Upper lobe of left lung (tissue), 6 donors: ENCODE results near the gene SLFN14. TPM values are rescaled to one million over a fixed set of nuclear protein-coding genes. Genes with fewer than 3 reads are reported as not detected.
A peak's percentile ranks its signal among the peaks of the same experiment; 100 is the strongest.

Experiments
- ATAC-seq, 2 donors: fragments of 200-7000 bp; cut with Tn5 transposase; one replicate each; pipeline ENCODE4 v1.9.1; 2022; ENCODE audit warnings: mild to moderate bottlenecking in 2 of 2, moderate library complexity in 2 of 2; ENCODE audit not compliant: low FRiP score in 2 of 2
- DNase-seq, 2 donors: peaks; one replicate each; pipeline ENCODE4 v3.0.0-alpha.2; 2019 to 2020
- H3K27ac ChIP-seq, 4 donors: fragments of 200-600 bp; sonication (generic); one replicate each; pipeline ENCODE4 v1.5.1; 2016 to 2019
- H3K27me3 ChIP-seq, 4 donors: fragments of 200-600 bp; sonication (generic); one replicate each; pipeline ENCODE4 v1.5.1; 2017 to 2019
- H3K36me3 ChIP-seq, 4 donors: fragments of 200-600 bp; sonication (generic); one replicate each; pipeline ENCODE4 v1.5.1; 2016 to 2019
- H3K4me1 ChIP-seq, 4 donors: fragments of 200-600 bp; sonication (generic); one replicate each; pipeline ENCODE4 v1.5.1; 2018 to 2019
- H3K4me3 ChIP-seq, 4 donors: fragments of 200-600 bp; sonication (generic); one replicate each; pipeline ENCODE4 v1.5.1; 2017 to 2019; ENCODE audit warnings: mild to moderate bottlenecking in 2 of 4, moderate library complexity in 1 of 4
- H3K9me3 ChIP-seq, 4 donors: fragments of 200-600 bp; sonication (generic); one replicate each; pipeline ENCODE4 v1.5.1; 2018 to 2019
- EP300 ChIP-seq, 4 donors: sonication (generic); formaldehyde crosslinking; IDR thresholded peaks; one replicate each; pipeline ENCODE4 v1.5.1; 2017; ENCODE audit warnings: antibody characterized with exemption in 4 of 4, control low read depth in 2 of 4
- POLR2A ChIP-seq, 4 donors: fragments of 450-650 bp; IDR thresholded peaks; one replicate each; pipeline ENCODE4 v1.5.1; 2016 to 2017; ENCODE audit warnings: antibody characterized with exemption in 4 of 4, mild to moderate bottlenecking in 2 of 4
- POLR2AphosphoS5 ChIP-seq, 2 donors: sonication (generic); formaldehyde crosslinking; IDR thresholded peaks; one replicate each; pipeline ENCODE4 v1.5.1; 2017; ENCODE audit warnings: antibody characterized with exemption in 2 of 2
- WGBS, 2 donors: methylation state at CpG; one replicate each; pipeline ENCODE4 v1.1.5; 2017 to 2018; 5-methylcytosine and 5-hydroxymethylcytosine counted together
- total RNA-seq, 6 donors: library from RNA; depleted of rRNA in 4 of 6; stranded (reverse); fragments of >200 nt in 4 of 6; gene quantifications; one replicate each; pipeline versions ENCODE4 v1.1.0 to v1.2.1, GENCODE V29; 2016 to 2021
- TF ChIP-seq, protein P1 (sequence below), 6 experiments: fragments of 450-650 bp in 4 of 6; fragments of 200-600 bp in 2 of 6; sonication (generic) in 2 of 6; IDR thresholded peaks; one replicate each; pipeline ENCODE4 v1.5.1; 2016 to 2019; ENCODE audit warnings: antibody characterized with exemption in 6 of 6
- donor health status: DM: no; HTN: no; CAD: no; lungs with moderate emphysema.
- donor health status: DM: no; HTN: yes; CAD: no; lungs with severe emphysema.

The SLFN14 gene
- total RNA-seq: 1 to 10 TPM in 1 of 6 donors, under 1 TPM in 4, not detected in 1; 0.09 to 1.8 (median 0.30) TPM

DNA sequence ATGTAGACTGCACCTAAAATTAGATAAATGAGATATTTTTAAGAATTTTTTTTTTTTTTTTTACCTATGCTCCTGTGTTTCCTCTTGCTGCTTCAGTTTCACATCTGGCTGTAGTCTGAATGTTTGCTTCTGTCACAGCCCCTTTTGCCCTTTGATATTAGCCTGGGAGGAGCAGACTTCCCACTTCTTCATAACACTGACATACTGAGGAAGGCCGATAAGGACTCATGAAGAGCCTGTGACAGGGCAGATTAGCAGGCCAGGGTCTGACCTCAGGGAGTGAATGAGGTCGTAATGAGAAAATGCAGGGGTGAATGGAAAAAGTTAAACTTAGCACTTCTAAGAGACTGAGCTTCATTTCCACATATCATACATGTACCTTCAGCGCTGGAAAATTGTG, at the start of gene SLFN14:
Gene SLFN14, minus strand, starts transcription at position 117 of the 400 bp plus-strand sequence. CDS start 2,757 bp downstream, outside the sequence.
- TF ChIP-seq EP300 (IDR thresholded peaks at IDR 0.05): peak in 2 of 4 donors; percentile 11 to 78
- no peak for TF ChIP-seq POLR2A (IDR thresholded peaks at IDR 0.05)
- peak in 1 of 2 donors; percentile 71 for TF ChIP-seq POLR2AphosphoS5 (IDR thresholded peaks at IDR 0.05)
- TF ChIP-seq, protein P1, sequence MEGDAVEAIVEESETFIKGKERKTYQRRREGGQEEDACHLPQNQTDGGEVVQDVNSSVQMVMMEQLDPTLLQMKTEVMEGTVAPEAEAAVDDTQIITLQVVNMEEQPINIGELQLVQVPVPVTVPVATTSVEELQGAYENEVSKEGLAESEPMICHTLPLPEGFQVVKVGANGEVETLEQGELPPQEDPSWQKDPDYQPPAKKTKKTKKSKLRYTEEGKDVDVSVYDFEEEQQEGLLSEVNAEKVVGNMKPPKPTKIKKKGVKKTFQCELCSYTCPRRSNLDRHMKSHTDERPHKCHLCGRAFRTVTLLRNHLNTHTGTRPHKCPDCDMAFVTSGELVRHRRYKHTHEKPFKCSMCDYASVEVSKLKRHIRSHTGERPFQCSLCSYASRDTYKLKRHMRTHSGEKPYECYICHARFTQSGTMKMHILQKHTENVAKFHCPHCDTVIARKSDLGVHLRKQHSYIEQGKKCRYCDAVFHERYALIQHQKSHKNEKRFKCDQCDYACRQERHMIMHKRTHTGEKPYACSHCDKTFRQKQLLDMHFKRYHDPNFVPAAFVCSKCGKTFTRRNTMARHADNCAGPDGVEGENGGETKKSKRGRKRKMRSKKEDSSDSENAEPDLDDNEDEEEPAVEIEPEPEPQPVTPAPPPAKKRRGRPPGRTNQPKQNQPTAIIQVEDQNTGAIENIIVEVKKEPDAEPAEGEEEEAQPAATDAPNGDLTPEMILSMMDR (IDR thresholded peaks at IDR 0.05): no peak
- Histone ChIP-seq H3K36me3 (no peaks in the 10 kb centered on the region), H3K4me3 (no peak within 1 kb of the TSS), H3K27me3 (no peaks in the 10 kb centered on the region), H3K27ac (peak within 1 kb of the TSS in 2 of 4 donors; percentile 25 to 32), H3K4me1 (peaks cover 0 to 8% (median 0%) of the 10 kb centered on the region in 4 donors), H3K9me3 (no peaks in the 10 kb centered on the region)
- DNase-seq (no peak), ATAC-seq (no peak)
- WGBS, 2 donors: 34 to 38% methylated on average over 3 of the region's 3 CpGs

DNA sequence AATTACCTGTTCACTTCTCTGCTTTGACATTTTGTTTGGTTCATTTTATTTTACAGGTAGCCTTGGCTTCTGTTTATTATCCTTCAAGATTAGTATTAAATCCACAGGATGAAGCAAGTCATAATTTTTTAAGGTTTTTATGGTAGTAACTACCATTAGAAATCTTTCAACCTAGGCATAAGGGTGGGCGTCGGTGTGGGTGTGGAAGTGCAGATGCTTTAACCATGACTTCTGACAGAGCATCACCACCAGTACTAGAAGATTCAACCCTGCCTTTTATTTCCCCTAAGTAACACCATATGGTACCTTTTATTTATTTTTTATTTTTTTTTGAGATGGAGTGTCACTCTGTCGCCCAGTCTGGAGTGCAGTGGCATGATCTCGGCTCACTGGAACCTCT, 49.2 kb upstream of the SLFN14 start:
- Histone ChIP-seq H3K27me3 (no peaks in the 10 kb centered on the region), H3K27ac (no peak overlapping the region), H3K36me3 (peaks cover 18 to 87% (median 44%) of the 10 kb centered on the region in 4 donors), H3K4me3 (no peak overlapping the region), H3K9me3 (no peaks in the 10 kb centered on the region), H3K4me1 (peaks cover 0 to 7% (median 3%) of the 10 kb centered on the region in 4 donors)
- TF ChIP-seq POLR2A (IDR thresholded peaks at IDR 0.05): no peak
- TF ChIP-seq EP300 (IDR thresholded peaks at IDR 0.05): no peak
- TF ChIP-seq POLR2AphosphoS5 (IDR thresholded peaks at IDR 0.05): no peak
- TF ChIP-seq, protein P1 (IDR thresholded peaks at IDR 0.05): no peak
- ATAC-seq: no peak
- 86 to 93% methylated on average over 4 of the region's 4 CpGs for WGBS, 2 donors
- no peak for DNase-seq

DNA sequence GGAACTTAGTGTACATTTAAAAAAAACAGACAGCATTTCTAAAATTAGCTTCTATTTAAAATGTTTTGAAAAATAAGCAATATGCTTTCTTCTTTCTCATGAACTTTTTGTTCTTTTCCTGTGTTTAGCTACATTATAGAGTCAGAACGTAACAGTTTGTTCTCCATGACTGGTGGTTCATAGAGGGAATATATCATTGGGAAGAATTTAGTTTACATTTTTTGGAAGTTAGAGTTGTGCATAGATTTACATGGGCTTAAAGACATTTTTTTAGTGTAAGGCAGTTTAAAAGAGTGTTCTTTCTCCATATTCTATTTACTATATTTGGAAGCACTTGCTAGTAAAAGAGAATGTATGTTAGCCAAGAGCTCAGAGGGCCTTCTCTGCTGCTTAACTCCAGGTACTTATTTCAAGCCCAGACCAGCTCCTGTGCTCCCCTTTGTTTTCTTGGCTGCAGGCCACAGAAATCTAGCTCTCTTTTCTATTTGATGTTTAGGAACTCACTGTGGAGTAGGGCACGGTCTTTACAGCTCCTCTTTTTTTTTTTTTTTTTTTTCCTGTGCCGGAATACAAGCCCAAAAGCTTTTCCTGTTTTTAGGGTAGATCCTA, 46.7 kb upstream of the SLFN14 start:
- TF ChIP-seq POLR2A (IDR thresholded peaks at IDR 0.05) (no peak), EP300 (IDR thresholded peaks at IDR 0.05) (no peak), POLR2AphosphoS5 (IDR thresholded peaks at IDR 0.05) (no peak)
- TF ChIP-seq, protein P1 (IDR thresholded peaks at IDR 0.05): no peak
- no peaks in the 10 kb centered on the region for H3K27me3 ChIP-seq
- H3K4me3 ChIP-seq: no peak overlapping the region
- no peak for ATAC-seq
- peaks cover 18 to 98% (median 56%) of the 10 kb centered on the region in 4 donors for H3K36me3 ChIP-seq
- DNase-seq: no peak
- H3K27ac ChIP-seq: peak overlapping the region in 1 of 4 donors; percentile 11
- H3K4me1 ChIP-seq: peaks cover 0 to 7% (median 3%) of the 10 kb centered on the region in 4 donors
- no peaks in the 10 kb centered on the region for H3K9me3 ChIP-seq
- 54 to 61% methylated on average over 3 of the region's 3 CpGs for WGBS, 2 donors

DNA sequence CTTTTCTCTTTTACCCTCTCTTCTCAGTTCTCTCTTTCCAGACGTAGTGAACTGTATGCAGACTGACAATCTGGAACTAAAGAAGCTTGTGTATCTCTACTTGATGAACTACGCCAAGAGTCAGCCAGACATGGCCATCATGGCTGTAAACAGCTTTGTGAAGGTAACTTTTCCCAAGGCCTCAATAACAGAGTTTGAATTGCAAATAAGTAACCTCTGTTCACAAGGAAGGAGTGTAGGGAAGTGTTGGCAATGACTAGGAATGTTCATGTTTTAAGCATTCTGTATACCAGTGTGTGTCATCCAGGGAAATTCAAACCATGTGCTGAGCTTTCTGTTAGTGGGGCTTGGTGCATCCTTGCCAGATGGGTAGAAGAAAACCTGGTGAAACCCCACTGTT, 45.1 kb upstream of the SLFN14 start:
- WGBS, 2 donors: 87 to 94% methylated on average over 2 of the region's 2 CpGs
- Histone ChIP-seq H3K27me3 (no peaks in the 10 kb centered on the region), H3K4me3 (no peak overlapping the region), H3K36me3 (peaks cover 12 to 98% (median 57%) of the 10 kb centered on the region in 4 donors), H3K9me3 (no peaks in the 10 kb centered on the region), H3K4me1 (peaks cover 0 to 7% (median 3%) of the 10 kb centered on the region in 4 donors), H3K27ac (no peak overlapping the region)
- DNase-seq (no peak), ATAC-seq (no peak)
- no peak for TF ChIP-seq POLR2A (IDR thresholded peaks at IDR 0.05)

DNA sequence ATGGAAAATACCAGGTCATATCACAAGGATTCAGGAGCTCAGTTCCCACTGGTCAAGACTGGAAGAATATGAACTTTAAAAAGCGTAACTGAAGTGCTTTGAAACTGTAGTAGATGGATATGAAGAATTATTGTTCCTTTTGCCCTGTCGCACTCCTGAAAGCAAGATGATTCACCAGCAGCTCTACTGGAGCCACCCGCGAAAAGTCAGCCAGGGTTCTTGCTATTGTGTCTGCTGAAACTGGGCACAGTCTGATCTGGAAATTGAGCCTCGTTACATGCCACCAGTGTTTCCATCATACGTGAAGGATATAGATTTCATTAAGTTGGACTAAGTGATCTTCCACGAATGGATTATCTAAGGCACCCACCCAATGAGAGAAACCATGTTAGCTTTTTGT, 43.1 kb upstream of the SLFN14 start:
- Histone ChIP-seq H3K4me1 (peaks cover 0 to 7% (median 3%) of the 10 kb centered on the region in 4 donors), H3K27me3 (no peaks in the 10 kb centered on the region), H3K27ac (no peak overlapping the region), H3K36me3 (peaks cover 8 to 97% (median 48%) of the 10 kb centered on the region in 4 donors), H3K4me3 (no peak overlapping the region), H3K9me3 (no peaks in the 10 kb centered on the region)
- DNase-seq (no peak), ATAC-seq (no peak)
- TF ChIP-seq, protein P1 (IDR thresholded peaks at IDR 0.05): no peak
- TF ChIP-seq POLR2A (IDR thresholded peaks at IDR 0.05) (no peak), POLR2AphosphoS5 (IDR thresholded peaks at IDR 0.05) (no peak), EP300 (IDR thresholded peaks at IDR 0.05) (no peak)
- 93 to 96% methylated on average over 7 of the region's 7 CpGs for WGBS, 2 donors
